Stimulated activated CD8-positive, alpha-beta memory T cell treated with anti-CD3 and anti-CD28 coated beads, Interleukin-4, amount 100 ng/mL, for 4 hours (primary cell): ENCODE measurements around the gene MAB21L4.

ENCODE experiments used
- DNase-seq, 2 donors: peaks; one replicate each; pipeline ENCODE4 v3.0.0-alpha.2; 2020; ENCODE audit warnings: low read depth in 2 of 2, low spot score in 1 of 2

The MAB21L4 gene

DNA sequence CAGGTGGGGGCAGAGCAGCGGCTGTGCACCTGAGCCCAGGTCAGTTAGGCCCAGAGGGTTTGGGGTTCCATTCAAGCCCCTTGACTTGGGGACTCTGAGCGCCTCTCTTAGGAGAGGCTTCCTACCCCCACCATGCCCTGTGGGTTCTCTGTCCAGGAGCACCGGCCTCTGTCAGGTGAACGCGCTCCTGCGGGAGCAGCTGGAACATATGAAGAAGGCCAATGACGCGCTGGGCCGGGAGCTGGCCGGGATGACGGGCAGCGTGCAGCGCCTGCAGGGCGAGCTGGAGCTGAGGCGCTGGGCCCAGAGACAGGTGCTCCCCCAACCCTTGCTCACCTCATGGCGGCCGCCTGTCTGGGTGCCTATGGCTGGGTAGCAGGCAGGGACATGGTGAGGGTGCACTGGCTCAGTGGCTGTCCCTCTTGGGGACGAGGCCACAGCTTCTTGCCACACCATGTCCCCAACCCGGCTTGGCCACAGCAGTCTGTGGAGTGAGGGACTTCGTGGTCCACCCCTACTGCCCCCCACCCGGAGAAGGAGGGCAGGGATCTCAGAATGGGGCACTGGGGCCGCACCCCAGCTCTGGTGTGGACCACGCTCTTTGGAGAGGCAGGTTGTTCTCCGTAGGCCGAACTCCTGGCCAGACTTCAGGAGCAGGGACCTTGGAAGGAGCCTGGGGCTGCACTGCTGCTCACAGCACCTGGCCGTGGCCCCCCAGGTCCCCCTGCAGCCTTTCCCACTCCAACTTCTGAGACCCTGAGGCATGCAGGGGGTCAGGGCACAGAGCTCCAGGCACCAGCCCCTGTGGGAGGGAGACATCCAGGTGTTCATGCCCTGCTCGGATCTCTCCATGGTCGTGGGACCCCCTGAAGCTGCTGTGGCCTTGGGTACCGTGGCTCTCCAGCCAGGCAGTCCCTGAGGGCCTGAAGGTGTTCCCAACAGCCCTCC is 29.9 kb upstream of the MAB21L4 start:
- DNase-seq = no peak

- DNase-seq = no peak
Observed at GRCh38 chr2:240925191-240925567, 29.2 kb upstream of the MAB21L4 start.

DNA sequence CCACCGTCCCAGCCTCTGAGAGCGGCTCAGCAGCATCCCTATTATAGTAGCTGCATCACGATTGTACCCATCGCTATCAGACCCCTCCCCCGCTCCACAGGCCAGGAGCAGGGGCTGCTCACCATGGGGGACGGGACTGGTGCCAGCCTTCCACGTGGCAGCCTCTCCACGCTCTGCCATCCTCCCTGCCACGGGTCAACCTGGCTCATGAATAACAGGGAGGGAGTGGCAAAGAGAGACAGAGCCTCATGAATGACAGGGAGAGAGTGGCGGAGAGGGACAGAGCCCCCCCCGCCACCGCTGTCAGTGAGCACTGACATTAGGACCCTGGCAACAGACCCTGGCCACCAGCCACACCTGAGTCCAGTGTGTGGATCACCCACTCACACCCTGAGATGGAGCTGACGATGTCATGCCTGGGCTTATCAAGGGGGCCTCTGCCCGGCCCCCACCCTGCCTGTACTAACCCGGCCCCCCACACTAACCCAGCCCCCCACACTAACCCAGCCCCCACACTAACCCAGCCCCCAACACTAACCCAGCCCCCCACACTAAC is 27.1 kb upstream of the MAB21L4 start:
- no peak for DNase-seq

DNA sequence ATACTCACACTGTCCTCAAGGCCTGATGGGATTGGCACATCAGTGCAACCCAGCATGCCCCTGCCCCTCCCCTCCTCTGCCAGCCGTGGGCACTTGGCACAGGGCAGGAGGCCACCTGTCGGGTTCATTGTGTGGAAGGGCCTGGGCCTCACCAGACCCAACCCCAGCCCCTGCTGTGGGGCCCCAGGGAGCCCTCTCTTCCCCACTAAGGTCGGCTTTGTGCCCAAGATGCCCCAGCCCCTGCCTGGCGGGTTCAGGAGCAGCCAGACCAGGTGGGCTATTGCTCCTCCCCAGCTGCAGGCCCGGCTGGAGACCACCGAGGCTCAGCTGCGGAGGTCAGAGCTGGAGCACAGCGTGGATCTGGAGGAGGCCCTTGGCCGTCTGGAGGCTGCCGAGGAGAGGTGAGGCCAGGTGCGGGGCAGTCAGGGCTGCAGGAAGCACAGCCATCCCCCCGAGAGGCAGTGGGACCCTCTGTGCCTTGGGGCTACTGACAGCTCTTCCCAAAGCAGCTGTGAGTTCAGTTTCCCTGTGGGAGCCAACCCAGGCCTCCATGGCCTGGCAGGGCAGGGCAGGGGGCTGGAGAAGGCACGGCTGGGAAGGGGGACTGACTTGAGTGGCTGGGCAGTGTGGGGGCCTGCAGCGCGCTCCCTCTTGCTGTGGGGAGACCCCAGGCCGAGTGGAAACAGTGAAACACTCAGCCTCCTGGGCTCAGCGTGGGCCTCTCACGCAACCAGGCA is 26.5 kb upstream of the MAB21L4 start:
- no peak for DNase-seq

DNA sequence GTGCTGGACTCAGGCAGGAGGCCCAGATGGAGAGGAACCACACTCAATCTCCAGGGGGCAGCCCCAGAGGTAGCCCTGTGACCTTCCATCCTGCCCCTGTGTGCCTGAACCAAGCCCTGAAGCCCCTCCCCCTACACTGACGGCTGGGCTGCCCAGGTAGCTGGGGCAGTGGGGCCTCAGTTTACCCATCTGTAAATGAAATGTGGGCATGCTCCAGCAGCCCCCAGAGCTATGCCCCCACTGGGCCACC is 26.0 kb upstream of the MAB21L4 start:
- no peak for DNase-seq

GRCh38 chr2:240921311-240921994 is 25.5 kb upstream of the MAB21L4 start:
- DNase-seq = no peak

- no peak for DNase-seq
Observed at GRCh38 chr2:240920783-240921231, 24.9 kb upstream of the MAB21L4 start.

DNA sequence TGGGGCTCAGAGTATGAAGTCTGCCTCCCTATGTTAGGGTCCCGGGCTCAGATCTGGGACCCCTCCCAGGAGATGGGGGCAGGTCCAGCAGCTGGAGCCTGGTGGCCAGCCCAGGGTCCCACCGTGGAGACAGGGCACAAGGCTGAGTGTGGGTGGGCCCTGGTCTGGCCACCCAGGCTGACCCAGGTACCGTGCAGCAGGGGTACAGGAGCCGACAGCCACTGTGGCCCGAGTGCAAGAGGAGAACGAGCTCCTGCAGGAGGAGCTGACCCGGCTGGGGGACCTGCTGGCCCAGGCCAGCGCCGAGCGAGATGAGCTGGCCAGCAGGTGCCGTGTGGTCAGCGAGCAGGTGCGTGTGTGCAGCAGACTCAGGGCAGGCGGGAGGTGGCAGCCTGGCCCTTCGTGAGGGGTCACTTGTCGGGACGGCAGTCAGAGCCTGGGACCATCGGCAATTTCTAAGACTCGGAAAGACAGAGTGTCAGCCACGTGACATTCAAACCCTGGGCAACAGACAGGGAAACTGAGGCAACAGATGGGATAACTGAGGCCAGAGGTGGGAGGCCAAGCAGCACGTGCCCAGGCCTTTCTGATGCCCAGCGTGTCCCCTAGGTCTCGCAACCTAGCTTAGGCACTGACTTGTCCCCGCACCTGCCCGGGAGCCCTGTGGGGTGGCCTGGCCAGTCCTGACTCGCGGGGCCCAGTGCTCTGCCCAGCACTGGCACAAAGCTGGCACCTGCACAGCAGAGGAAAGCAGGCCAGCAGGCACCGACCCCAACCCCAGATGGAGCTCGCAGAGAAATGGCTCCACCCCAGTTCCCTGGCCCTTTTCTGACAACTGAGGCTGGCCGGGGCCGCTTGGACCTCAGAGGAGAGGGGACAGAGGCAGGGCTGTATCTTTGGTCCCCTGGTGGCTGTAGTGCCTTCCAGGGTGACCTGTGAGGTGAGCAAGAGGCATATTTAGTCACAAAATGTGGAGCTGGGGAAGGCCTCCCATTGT is 24.1 kb upstream of the MAB21L4 start:
- no peak for DNase-seq

- no peak for DNase-seq
Observed at GRCh38 chr2:240919161-240919781, 23.3 kb upstream of the MAB21L4 start.

GRCh38 chr2:240918258-240919091 is 22.5 kb upstream of the MAB21L4 start:
- DNase-seq = no peak

DNA sequence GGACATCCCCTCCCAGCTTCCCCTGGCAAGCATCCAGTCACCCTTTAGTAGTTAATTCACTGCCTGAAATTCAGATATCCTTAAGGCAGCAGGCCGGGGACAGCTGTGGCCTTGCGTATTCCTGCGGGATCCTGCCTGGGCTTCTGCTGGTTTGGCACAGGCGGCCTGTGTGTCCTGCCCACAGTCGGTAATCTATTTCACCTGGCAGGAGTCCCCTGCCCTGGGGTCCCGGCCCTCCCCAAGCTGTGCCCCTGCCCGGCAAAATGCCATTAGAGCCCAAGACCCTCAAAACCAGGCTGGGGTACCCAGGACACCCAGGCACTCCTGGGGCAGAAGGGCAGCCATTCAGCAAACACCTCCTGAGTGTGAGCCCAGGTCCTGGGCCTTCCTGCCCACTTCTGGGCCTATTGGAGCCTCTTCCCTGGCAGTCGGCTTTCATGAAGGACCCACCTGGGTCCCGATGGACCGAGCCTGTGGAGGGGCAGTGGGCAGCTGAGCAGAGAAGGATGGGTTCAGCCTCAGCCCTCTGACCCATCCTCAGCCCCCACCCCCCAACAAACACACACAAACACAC is 21.8 kb upstream of the MAB21L4 start:
- DNase-seq = no peak

DNA sequence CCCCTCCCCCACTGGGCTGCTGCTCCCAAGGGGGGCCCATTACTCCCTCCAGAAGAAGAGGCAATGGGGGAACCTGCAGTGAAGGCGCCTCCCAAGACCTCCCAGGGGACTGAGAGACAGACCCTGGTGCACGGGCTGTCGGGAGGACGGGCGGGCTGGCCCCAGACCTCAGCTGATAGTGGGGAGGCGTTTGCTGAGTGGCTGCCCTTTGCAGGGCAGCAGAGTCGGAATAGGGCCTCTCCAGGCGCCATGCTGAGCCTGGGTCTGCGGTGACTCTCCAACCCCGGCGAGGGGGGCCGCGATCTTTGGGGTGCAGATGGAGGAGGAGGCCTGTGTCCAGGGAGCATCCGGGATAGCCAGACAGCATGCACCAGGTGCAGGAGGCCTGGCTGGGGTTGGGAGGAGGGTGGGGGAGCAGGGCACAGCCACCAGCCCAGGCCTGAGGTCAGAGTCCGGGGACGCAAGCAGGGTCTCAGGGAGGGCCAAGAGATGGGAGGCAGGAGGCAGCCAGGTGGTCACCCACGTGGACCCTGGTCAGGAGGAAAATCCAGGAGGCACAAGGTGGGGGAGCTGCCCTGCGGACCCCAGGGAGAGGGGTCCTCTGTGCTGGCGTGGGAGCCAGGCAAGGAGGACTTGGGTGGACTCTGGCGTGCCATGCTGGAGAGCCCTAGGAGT is 21.2 kb upstream of the MAB21L4 start:
- no peak for DNase-seq

DNA sequence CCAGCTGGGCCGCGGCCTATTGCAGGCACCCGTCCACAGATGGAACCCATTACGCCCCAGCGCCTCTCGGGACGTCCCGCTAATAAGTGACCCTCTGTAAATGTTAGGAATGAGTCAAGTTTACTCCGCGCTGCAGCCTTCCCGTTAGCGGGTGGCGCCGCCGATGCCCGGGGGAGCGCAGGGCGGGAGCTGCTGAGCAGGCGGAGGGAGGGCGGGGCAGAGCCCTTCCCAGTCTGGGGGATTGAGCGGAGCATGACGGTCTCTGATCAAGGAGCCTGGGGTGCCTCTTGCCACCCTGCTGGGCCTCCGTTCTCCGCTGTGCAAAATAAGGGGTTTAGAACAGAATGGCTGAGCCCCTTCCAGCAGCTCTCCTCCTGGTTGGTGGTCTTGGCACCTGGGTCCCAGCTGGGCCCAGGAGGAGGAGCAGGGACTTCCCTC is 20.6 kb upstream of the MAB21L4 start:
- no peak for DNase-seq

- no peak for DNase-seq
Observed at GRCh38 chr2:240915526-240916341, 19.8 kb upstream of the MAB21L4 start.

DNA sequence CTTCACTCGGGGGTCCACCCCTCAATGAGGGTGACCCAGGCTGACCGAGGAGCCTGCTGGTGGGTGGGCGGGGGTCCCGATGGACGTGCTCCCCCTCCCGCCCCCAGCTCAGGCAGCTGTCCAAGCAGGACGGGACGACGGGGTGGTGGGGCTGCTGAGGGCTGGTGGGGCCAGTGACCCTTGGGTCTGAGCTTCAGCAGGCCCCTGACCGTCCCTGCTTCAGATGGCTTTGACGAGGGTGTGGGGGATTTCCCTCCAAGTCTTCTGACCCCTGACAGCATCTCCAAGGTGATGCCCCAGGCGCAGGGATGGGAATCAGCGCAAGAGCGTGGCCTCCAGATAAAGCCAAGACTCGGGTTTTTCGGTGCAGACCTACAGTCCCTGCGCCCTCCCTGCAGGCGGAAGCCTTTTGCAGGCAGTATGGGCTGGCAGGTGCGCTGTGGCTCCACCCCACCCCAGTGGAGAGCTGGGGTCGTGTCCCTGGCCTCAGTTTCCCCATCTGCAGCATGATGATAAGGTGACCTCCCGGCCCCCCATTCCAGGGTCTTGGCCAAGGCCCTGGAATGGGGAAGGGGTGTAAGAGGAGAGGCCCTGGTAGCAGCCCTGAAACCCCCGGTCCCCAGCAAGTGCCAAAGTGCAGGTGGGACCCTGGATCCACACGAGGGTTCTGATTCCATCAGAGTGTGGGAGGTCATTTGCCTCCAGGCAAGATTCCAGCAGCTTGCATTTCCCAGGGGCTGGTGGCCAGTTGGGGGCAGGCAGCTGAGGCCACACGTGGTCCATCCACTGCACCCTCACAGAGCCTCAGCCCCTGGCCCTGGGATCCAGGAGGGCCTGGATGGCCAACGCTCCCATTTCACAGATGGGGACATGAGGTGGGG is 18.9 kb upstream of the MAB21L4 start:
- no peak for DNase-seq
